Anterior cingulate cortex (tissue), 58 donors: ENCODE results near the gene ERC2.

ENCODE experiments used
- DNase-seq, 58 donors: peaks; one replicate each; lab custom pipeline; 2025; lab: John Stamatoyannopoulos, UW

The ERC2 gene

DNA sequence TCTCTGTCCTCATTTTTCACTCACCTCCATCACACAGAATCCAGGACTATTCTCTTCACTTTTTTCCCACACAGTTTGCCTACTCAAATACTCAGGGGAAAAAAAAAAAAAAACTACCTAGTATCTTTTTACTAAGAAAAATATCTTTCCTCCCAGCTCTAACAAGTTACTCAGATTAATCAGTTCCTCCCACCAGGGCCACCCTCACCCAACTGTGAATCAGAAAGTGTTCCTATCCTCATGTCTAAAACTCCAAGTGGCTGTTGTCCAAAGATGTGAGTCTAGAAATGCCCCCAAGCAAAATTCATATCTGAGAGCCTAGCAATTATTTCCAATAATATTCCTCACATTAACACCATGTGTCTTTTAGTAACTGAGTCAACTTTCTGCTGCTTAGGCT, 268.0 kb downstream of the ERC2 start:
- peak in 1 of 58 donors; percentile 1 for DNase-seq

DNA sequence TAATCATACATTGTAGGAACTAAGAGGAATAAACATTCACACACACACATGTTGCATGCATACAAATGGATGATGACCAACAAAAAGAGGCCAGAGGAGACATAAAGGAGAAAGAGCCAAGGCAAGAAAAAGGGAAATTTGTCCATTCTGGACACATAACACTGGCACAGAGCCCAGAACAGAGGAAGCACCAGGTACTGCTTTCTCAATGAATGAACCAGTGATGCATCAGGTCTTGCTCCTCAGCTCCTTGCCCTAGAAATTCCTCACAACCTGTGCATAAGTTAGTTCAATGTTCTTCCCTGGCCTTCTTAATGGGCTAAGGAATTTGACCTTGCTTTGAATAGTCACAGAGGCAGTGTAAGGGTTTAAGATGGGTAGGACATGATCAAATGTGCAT, 270.3 kb downstream of the ERC2 start:
- no peak for DNase-seq

DNA sequence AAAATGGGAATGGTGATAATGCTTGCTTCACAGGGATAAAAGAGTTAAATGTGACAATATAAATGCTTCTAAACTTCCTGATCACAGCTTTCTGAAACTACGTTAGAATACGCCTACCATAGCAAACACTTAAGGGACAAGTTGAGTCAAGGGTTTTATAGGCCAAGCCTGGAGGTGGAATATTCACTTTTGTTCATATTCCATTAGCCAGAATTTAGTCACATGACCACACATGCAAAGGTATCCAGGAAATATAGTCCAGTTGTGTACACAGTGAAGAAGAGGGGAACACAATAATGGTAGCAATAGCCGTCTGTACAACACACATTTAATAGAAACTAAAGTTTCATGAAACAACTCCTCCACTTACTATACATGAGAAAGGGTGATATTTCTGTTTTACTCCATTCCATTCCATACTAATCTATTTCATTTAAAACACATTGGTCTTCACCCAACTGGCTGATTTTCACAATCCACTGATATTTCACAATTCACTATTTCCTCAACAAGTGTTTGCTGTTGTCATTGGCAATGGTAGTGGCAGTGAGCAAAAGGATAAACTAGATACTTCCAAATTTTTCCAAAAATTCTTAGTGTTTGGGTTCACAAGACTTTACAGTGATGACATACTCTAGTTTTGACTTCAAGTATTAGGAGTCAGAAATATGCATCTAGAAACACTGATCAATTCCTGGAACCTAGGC, 270.9 kb downstream of the ERC2 start:
- DNase-seq = no peak

DNA sequence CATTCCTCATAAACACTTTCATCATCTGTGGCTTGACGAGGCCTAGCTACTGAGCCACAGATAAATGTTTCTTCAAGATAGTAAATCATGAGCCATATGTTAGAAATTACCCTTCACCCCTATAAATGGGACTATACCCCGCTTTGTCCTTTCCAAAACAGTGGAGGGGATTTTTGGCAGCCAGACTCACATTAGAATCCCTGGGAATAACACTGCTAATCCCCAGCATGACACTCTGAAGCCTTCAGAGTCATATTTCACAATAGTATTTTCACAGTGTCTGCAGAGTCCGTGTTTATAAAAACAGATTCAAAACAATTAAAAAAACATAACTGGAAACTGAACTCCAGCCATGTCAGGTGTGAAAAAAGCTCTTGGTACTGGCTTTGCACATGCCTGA, 271.6 kb downstream of the ERC2 start:
- DNase-seq = no peak

DNA sequence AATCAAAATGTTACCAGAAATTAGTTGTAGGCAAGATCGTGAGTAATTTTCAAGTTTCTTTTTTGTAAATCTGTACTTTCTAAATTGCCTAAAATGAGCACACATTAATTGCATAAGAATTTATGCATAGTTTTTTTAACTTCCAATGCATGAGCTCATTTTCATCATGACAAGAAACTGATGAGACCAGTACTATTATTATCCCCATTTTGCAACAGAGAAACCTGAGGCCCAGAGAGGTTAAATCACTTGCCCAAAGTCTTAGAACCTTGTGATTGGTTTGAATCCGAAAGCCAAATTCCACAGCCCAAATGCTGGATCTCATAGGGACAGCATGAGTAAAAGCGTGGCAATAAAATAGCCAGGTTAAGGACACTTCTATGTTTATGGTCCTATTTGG, 274.7 kb downstream of the ERC2 start:
- no peak for DNase-seq

DNA sequence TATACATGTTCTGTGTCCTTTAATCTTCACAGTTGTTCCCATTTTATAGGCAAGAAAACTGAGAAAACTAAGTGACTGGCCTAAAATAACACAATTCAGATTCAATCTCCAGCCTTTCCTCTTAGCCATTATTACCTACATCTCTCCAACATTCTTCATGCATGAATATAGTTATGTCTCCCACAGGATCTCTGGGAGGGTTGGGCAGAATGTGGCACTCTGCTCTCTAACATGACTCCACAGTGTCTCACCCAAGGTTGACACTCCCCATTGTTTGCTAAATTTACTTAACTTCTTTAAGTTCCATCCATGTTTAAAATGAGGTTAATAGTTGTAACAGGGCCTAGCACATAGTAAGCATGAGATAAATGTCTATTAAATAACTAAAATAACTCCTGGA, 276.3 kb downstream of the ERC2 start:
- no peak for DNase-seq

DNA sequence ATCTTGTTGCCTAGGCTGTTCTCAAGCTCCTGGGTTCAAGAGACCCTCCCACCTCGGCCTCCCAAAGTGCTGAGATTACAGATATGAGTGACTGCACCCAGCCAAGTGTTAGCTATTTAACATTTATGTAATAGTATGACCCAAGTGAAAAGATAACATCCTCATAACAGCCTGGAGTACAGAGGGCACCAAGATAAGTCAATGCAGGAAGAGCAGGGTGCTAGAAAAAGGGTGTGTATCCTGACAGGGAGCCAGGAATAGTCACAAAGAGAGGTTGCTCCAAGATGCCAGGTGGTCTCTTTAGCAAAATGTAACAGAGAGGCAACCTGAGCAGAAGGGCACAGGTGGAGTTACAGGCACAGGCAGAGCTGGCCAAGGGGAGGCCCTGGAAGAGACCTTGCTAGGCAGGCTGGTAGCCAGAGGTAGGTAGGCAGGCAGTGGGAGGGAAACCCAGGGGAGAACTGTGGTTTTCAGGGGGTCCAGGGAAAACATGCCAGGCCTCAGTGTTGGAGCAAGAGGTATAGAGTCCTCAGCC, 277.4 kb downstream of the ERC2 start:
- DNase-seq = no peak

DNA sequence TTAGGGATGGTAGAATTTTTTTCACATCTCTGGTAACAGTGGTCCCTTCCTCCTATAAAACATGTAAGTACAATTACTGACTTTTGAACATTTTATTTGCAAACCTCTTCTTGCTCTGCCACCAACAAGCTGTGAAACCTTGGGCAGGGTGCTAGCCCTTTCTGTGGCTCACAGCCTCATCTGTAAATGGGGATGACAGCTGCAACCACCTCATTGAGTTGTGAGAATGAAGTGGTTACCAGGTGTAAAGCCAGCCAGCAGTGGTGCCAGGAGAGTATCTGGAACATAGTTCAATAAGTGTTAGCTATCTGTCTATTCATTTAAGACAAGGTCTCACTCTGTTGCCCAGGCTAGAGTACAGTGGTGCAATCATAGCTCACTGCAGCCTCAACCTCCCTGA, 278.1 kb downstream of the ERC2 start:
- no peak for DNase-seq

DNA sequence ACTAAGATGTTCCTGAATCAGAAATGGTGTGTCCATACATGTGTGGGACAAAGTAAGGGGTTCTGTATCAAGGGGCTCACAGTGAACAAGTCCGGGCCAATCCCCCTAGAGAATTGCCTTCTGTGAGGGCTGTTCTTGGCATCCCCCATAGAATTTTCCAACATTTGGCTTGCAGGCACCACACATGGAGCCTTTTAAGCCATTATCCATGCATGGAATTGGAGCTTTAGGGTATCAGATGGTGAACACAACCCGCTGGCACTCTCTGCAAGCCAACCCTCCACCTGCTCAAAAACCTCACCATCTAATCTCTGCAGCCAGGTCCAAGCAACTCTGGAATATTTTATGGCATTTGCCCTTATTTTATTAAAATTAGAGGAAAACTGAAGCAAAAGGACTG, 278.7 kb downstream of the ERC2 start:
- no peak for DNase-seq

DNA sequence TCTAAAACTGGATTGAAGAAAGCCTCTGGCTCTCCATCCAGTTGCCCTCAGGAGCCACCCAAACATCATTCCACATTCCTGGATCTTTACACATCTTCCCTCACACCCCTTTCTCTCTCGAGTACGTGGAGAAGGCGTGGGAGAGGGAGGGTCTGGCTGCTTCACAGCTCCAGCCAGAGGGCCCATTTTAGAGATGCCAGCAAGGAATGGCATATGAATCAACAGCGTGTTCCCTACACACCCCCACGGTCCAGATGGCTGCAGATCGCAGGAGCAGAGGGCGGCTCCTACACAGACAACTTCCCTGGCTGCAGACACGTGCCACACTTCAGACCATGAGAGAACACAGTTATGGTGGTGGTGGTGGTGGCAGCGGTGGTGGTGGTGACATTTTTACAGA, 280.1 kb downstream of the ERC2 start:
- DNase-seq = peak in 42 of 58 donors; percentile 3 to 76 (median 27)

DNA sequence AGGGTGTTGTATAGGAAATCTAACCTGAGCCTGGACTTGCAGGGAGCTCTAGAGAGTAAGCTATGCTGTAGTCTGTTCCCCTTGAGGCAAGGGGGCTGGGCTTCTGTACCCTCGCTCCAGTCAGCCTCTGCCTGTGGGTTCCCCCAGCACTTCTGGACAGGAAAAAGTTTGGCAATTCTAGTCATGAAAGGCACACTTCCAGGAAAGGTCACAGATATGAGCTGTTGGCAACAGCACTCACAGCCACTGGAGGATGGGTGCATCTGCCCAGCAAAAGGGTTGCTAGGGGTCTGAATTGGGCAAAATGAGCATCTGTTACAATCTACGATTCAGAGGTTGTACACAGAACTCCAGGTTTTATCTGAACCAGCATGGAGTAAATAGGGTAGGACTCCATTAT, 281.2 kb downstream of the ERC2 start:
- no peak for DNase-seq

DNA sequence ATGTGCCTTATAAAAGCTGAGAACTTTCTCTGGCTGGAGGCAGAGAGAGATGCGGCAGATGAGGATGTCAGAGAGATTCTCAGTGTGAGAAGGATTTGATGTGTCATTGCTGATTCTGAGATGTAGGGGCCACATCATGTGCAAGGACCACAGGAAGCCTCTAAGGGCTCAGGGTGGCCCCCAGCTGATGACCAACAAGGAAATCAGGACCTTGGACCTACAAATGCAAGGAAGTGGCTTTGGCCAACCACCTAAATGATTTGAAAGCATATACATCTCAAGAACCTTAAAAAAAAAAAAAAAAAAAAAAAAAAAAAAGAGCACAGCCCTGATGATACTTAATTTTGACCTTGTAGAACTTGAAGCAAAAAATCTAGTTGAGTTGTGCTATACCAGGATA, 282.4 kb downstream of the ERC2 start:
- no peak for DNase-seq

DNA sequence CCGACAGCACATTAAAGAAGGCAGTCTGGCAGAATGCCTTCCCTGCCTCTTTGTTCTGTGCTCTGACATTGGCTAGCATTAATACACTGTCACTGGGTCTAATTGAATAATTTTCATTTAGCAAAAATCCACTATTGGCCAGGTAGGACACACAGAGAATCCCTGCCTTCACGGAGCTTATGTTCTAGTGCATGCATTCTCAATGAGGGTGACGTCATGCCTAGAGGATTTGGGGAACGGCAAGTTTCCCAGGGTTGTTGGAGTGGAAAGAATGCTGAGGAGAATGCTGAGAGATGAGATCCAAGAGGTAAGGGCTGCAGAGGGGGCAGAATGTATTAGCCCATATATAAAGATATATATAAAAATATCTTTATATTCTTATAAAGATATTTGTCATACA, 284.7 kb downstream of the ERC2 start:
- DNase-seq = no peak

DNA sequence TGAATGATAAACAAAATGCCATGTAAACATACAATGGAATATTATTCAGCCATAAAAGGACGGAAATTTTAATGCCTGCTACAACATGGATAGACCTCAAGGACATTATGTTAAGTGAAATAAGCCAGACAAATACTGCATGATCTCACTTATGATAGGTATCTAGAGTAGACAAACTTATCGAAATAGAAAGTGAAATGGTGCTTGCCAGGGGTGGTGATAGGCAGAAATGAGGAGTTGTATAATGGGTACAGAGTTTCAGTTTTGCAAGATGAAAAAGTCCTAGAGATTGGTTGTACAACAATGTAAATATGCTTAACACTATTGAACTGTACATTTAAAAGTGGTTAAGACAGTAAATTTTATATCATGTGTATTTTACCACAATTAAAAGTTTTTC, 287.8 kb downstream of the ERC2 start:
- DNase-seq = no peak

DNA sequence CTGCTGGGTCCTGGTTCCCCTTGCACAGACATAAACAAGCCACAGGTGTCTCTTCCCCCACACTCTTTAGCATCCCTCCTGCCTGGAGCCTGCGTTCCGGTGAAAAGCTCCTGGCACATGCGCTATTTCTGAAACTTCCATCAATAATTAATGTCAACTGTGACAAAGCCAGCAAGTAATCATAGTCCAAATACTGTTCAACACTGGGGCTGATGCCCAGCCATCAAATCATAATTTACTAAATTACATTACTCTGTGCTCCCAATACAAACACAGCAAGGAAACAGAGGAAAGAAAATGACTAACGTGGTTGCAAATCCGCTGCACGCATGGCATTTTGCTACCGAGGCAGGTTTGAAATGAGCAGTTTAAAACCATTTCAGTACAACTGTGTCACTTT, 294.7 kb downstream of the ERC2 start:
- DNase-seq = peak in 1 of 58 donors; percentile 29

DNA sequence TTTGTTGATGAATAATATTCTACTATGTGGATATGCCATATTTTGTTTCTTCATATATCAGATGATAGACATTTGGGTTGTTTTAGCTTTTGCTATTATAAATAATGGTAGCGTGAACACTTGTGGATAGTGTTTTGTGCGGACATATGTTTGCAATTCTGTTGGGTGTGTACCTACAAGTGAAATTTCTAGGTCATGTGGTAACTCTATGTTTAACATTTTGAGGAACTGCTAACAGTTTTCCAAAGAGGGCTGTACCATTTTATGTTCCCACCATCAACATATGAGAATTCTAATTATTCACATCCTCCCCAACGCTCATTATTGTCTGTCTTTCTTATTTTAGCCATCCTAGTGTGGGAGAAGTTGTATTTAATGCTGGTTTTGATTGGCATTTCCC, 303.8 kb downstream of the ERC2 start:
- DNase-seq = no peak

DNA sequence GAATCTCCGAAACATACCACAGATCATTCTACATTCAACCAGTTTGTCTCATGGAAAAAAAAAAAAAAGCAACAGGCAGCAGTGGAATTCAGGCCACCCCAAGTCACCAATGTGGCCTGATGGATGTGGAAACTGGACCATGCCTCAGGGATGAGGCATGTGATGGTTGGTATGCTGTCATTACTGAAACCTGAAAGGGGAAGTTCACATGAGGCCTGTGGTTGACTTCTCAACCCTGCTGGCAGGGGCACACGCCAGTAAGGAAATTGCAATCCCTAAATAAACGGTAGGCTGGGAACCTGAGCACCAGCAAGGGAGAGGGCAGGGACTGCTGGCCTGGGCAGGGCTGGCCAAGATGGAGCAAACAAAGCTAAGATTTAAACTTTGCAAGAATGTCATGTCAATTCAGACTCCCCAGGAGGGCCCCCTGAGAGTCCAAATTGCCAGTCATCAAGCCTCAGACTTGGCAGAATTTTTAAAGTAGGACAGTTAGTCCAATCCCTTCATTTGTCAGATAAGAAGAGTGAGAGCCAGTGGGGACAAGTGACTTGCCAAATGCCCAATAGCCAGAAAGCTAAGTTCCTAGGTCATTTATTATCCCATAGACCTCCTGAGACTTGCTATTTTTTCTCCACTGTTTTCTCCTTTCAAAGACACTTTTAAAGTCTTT, 310.4 kb downstream of the ERC2 start:
- peak in 10 of 58 donors; percentile 1 to 29 (median 8) for DNase-seq

DNA sequence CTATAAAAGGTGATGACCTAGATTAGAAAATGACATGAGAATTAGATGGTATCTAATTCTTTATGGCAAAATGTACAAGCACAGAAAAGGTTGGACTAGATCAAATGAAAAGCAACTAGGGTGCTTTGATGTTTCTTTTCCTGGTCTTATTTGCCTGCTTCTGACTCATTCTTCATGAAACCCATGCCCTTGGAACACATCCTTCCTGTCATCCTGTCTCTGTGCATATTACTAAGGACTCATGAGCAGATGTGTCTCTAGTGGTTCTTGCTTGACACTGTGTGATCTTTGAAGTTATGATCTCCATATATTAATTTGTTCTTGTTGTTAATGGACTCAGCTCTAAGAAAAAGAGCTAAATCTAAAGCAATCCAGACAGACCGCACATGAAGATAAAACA, 314.0 kb downstream of the ERC2 start:
- no peak for DNase-seq

DNA sequence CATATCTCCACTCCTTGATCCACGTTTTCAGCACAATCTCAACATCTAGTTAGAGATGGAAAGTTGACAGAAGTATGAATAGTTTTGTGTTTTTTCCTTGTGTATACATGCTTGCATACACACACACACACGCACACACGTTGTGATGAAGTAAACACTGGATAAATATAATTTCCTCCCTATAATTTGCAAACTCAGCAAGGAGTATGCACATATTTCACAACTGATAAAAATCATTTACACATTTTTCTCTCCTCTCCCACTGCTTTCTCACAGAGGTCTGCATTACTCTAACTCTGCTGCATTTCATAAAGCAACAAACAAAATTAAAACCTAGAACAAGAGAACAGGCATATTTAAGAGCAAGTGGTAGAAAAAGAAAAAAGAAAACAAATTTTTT, 320.9 kb downstream of the ERC2 start:
- no peak for DNase-seq

DNA sequence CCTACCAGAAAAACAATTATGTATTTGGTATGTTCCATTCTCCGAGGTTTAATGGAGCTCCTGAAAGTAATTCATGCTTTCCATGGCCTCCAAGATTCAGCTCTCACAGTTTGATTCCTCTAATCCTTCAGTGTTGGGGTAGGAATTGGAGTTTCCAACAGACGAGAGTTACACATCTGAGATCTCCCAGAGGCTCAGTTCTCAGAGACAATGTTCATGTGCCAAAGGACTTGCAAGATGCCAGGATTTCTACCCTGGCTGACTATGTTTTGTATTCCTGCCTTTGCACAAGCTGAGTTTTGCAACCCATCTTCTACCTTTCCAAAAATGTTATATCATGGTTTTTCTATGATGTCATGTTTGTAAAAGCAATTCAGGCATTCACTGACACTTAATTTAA, 322.9 kb downstream of the ERC2 start:
- DNase-seq = no peak

DNA sequence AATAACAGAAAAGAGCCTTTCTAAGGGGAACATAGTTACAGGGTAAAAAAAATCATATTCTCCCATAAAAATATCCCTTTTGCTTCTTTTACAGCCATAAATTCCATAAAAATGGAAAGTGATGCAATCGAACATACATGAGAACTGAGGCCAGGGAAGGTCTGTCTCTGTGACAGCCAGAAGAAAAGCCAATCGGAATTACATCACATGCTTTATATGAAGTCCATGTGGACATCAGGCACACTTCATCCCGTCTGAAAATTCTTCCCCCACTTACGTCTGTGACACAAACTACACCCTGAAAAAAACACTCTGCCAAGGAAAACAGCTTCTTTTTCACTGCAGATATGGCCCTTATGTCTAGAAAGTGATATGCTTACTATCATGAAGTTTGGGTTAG, 323.5 kb downstream of the ERC2 start:
- DNase-seq = no peak

DNA sequence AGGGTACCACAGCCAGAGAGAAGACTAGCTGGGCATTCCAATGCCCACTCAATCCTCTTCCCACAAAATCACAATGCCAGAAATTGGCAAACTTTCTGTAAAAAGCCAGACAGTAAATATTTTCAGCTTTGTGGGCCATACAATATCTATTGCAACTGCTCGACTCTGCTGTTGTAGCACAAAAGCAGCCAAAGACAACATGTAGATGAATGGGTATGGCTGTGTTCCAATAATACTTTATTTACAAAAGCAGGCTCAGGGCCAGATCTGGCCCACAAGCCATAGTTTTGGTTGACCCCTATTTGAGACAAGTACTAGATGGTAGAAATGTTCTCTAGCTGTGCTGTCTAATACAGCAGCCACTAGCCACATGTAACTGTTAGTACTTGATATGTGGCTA, 330.9 kb downstream of the ERC2 start:
- DNase-seq = no peak
